B cell (primary cell): ENCODE results near the gene TMEM87A. TPM values are rescaled to one million over a fixed set of nuclear protein-coding genes. Genes with fewer than 3 reads are reported as not detected.

ENCODE experiments used
- ATAC-seq: fragments of 200-7000 bp; cut with Tn5 transposase; one replicate; pipeline ENCODE4 v1.10.0; 2021; ENCODE audit warnings: low read depth, mild to moderate bottlenecking, moderate number of reproducible peaks, moderate library complexity
- CTCF ChIA-PET: fragments of 350-600 bp; sonication (Branson Sonifier 250); formaldehyde crosslinking; loops from one replicate; lab custom pipeline; 2021; ENCODE audit warnings: antibody characterized with exemption, inconsistent platforms; lab: Charles Lee
- POLR2A ChIA-PET: fragments of 350-600 bp; sonication (Branson Sonifier 250); formaldehyde crosslinking; loops from one replicate; lab custom pipeline; 2021; ENCODE audit warnings: antibody characterized with exemption; lab: Charles Lee
- DNase-seq: peaks from one replicate; pipeline ENCODE4 v3.0.0; 2013
- H2AFZ ChIP-seq: 2 replicates; pipeline ENCODE4 v1.6.1; 2012; ENCODE audit warnings: mild to moderate bottlenecking, low read depth, low read length; ENCODE audit not compliant: insufficient read depth, poor library complexity, severe bottlenecking
- H3K27ac ChIP-seq, 2 donors: 1 replicate in 1 of 2; 2 replicates in 1 of 2; pipeline ENCODE4 v1.5.1; 2012 to 2013; ENCODE audit warnings: low read length in 2 of 2, mild to moderate bottlenecking in 2 of 2, moderate library complexity in 1 of 2
- H3K27me3 ChIP-seq, 4 experiments: fragments of 200-600 bp in 1 of 4; sonication (generic) in 1 of 4; replicated peaks in 1 of 4; 1 replicate in 2 of 4; 2 replicates in 2 of 4; pipeline versions ENCODE4 v1.6.1 to v1.7.0; 2013 to 2016; ENCODE audit warnings: low read length in 3 of 4, mild to moderate bottlenecking in 2 of 4, mixed read lengths in 1 of 4, moderate library complexity in 1 of 4; ENCODE audit not compliant: insufficient read depth in 4 of 4, control insufficient read depth in 3 of 4; ENCODE audit errors: control extremely low read depth in 1 of 4
- H3K36me3 ChIP-seq, 2 experiments: replicated peaks in 1 of 2; 1 replicate in 1 of 2; 2 replicates in 1 of 2; pipeline versions ENCODE4 v1.6.1 to v1.7.1; 2013; ENCODE audit warnings: low read length in 1 of 2; ENCODE audit not compliant: insufficient read depth in 2 of 2, control insufficient read depth in 1 of 2; ENCODE audit errors: control extremely low read depth in 1 of 2, extremely low read depth in 1 of 2
- H3K4me1 ChIP-seq, 2 donors: fragments of 200-600 bp in 1 of 2; sonication (generic) in 1 of 2; 1 replicate in 1 of 2; 2 replicates in 1 of 2; pipeline versions ENCODE4 v1.5.1 to v1.6.1; 2013 to 2017; ENCODE audit warnings: low read length in 2 of 2; ENCODE audit not compliant: control insufficient read depth in 2 of 2, insufficient read depth in 2 of 2
- H3K4me2 ChIP-seq: replicated peaks from 2 replicates; pipeline ENCODE3; 2012; ENCODE audit warnings: mild to moderate bottlenecking, low read depth, low read length; ENCODE audit not compliant: poor library complexity, severe bottlenecking
- H3K4me3 ChIP-seq, 5 experiments: fragments of 200-600 bp in 1 of 5; sonication (generic) in 1 of 5; 1 replicate in 3 of 5; 2 replicates in 2 of 5; pipeline versions ENCODE4 v1.5.1 to v1.7.0; 2011 to 2016; ENCODE audit warnings: low read length in 4 of 5, mild to moderate bottlenecking in 4 of 5, low read depth in 2 of 5, control low read depth in 1 of 5, moderate library complexity in 1 of 5; ENCODE audit not compliant: insufficient read depth in 1 of 5; ENCODE audit errors: control extremely low read depth in 1 of 5, extremely low read depth in 1 of 5
- H3K79me2 ChIP-seq: fragments of 200-600 bp; sonication (generic); one replicate; pipeline ENCODE4 v1.6.0; 2016; ENCODE audit warnings: low read length; ENCODE audit not compliant: control insufficient read depth, insufficient read depth
- H3K9ac ChIP-seq: fragments of 200-600 bp; sonication (generic); 2 replicates; pipeline ENCODE4 v1.6.1; 2017; ENCODE audit warnings: mild to moderate bottlenecking, low read length, moderate library complexity
- H3K9me3 ChIP-seq, 3 donors: one replicate each; pipeline versions ENCODE4 v1.6.1 to v1.7.1; 2013; ENCODE audit warnings: low read length in 2 of 3; ENCODE audit not compliant: control insufficient read depth in 2 of 3, insufficient read depth in 1 of 3; ENCODE audit errors: control extremely low read depth in 1 of 3
- H4K20me1 ChIP-seq: 2 replicates; pipeline ENCODE4 v1.6.0; 2012; ENCODE audit warnings: mild to moderate bottlenecking, low read length; ENCODE audit not compliant: insufficient read depth, control insufficient read depth, poor library complexity, severe bottlenecking
- H3K27ac Mint-ChIP-seq: one replicate; pipeline ENCODE4 v1.8.0; 2021; ENCODE audit warnings: mixed read lengths
- H3K27me3 Mint-ChIP-seq: one replicate; pipeline ENCODE4 v1.8.0; 2021; ENCODE audit warnings: mixed read lengths
- H3K4me1 Mint-ChIP-seq: one replicate; pipeline ENCODE4 v1.8.0; 2021; ENCODE audit warnings: mixed read lengths
- H3K4me3 Mint-ChIP-seq: one replicate; pipeline ENCODE4 v1.8.0; 2021; ENCODE audit warnings: mixed read lengths
- H3K9me3 Mint-ChIP-seq: one replicate; pipeline ENCODE4 v1.8.0; 2022; ENCODE audit warnings: mixed read lengths; ENCODE audit not compliant: insufficient read depth
- EZH2 ChIP-seq: IDR thresholded peaks from 2 replicates; pipeline ENCODE4 v1.6.1; 2012; ENCODE audit warnings: borderline replicate concordance, low read depth, mild to moderate bottlenecking, moderate library complexity, low read length; ENCODE audit not compliant: insufficient read depth, poor library complexity, severe bottlenecking
- WGBS: methylation state at CpG from one replicate; pipeline ENCODE4 v1.1.5; 2013; ENCODE audit warnings: missing lambda C conversion rate; ENCODE audit not compliant: insufficient coverage; 5-methylcytosine and 5-hydroxymethylcytosine counted together
- intact Hi-C: fragments of 100-400 bp; cut with micrococcal nuclease; formaldehyde crosslinking; loops from one replicate; pipeline ENCODE4 v1.10.0; 2022
- polyA plus RNA-seq: library from polyadenylated mRNA; depleted of rRNA; stranded (reverse); fragments of >200 nt; gene quantifications from 2 replicates; pipeline ENCODE4 v1.2.3, GENCODE V29; 2012
- total RNA-seq, 2 donors: library from RNA; stranded (reverse); fragments of 120-200 nt in 1 of 2; gene quantifications; 1 replicate in 1 of 2; 2 replicates in 1 of 2; pipeline versions ENCODE4 v1.2.3 to v1.2.4, GENCODE V29; 2013 to 2022
- TF ChIP-seq, protein P1 (sequence below): fragments of 200-600 bp; IDR thresholded peaks from one replicate; pipeline ENCODE4 v1.8.0; 2022; ENCODE audit warnings: antibody characterized with exemption, mild to moderate bottlenecking

TMEM87A gene
- total and polyA plus RNA-seq, 2 donors (not counting 1 experiment from before 2014, with no cell fraction given): 14.5 to 61.5 TPM

GRCh38 chr15:42314818-42315217, 41.6 kb upstream of the TMEM87A start:
- ChIA-PET CTCF (no interaction called here), POLR2A (no interaction called here)
- no peak for TF ChIP-seq EZH2
- TF ChIP-seq, protein P1, sequence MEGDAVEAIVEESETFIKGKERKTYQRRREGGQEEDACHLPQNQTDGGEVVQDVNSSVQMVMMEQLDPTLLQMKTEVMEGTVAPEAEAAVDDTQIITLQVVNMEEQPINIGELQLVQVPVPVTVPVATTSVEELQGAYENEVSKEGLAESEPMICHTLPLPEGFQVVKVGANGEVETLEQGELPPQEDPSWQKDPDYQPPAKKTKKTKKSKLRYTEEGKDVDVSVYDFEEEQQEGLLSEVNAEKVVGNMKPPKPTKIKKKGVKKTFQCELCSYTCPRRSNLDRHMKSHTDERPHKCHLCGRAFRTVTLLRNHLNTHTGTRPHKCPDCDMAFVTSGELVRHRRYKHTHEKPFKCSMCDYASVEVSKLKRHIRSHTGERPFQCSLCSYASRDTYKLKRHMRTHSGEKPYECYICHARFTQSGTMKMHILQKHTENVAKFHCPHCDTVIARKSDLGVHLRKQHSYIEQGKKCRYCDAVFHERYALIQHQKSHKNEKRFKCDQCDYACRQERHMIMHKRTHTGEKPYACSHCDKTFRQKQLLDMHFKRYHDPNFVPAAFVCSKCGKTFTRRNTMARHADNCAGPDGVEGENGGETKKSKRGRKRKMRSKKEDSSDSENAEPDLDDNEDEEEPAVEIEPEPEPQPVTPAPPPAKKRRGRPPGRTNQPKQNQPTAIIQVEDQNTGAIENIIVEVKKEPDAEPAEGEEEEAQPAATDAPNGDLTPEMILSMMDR: no peak
- Histone ChIP-seq H3K79me2 (no peaks in the 10 kb centered on the region), H3K9ac (no peak overlapping the region), H3K27ac (no peak overlapping the region), H3K4me3 (no peak overlapping the region), H2AFZ (no peak overlapping the region), H3K27me3 (no peaks in the 10 kb centered on the region), H3K9me3 (no peaks in the 10 kb centered on the region), H4K20me1 (no peaks in the 10 kb centered on the region), H3K4me2 (no peak overlapping the region), H3K36me3 (peaks cover 4 to 48% of the 10 kb centered on the region in 2 experiments), H3K4me1 (no peaks in the 10 kb centered on the region)
- H3K9me3 Mint-ChIP-seq: no peaks in the 10 kb centered on the region
- DNase-seq: no peak
- WGBS: no CpG with 5 or more reads among the region's 1 CpG
- intact Hi-C loops: no loop called here
- no peak overlapping the region for H3K4me3 Mint-ChIP-seq
- no peak for ATAC-seq
- no peaks in the 10 kb centered on the region for H3K4me1 Mint-ChIP-seq
- H3K27me3 Mint-ChIP-seq: no peaks in the 10 kb centered on the region
- H3K27ac Mint-ChIP-seq: no peak overlapping the region

GRCh38 chr15:42313463-42313862, 40.2 kb upstream of the TMEM87A start:
- Histone ChIP-seq H3K4me1 (no peaks in the 10 kb centered on the region), H4K20me1 (no peaks in the 10 kb centered on the region), H3K27me3 (no peaks in the 10 kb centered on the region), H3K4me2 (no peak overlapping the region), H3K79me2 (no peaks in the 10 kb centered on the region), H3K9me3 (no peaks in the 10 kb centered on the region), H2AFZ (no peak overlapping the region), H3K27ac (no peak overlapping the region), H3K36me3 (peaks cover 4 to 58% of the 10 kb centered on the region in 2 experiments), H3K4me3 (no peak overlapping the region), H3K9ac (no peak overlapping the region)
- ChIA-PET CTCF (no interaction called here), POLR2A (no interaction called here)
- Mint-ChIP-seq H3K27ac (no peak overlapping the region), H3K9me3 (no peaks in the 10 kb centered on the region), H3K4me1 (no peaks in the 10 kb centered on the region), H3K4me3 (no peak overlapping the region), H3K27me3 (no peaks in the 10 kb centered on the region)
- DNase-seq (no peak), ATAC-seq (no peak)
- intact Hi-C loops: no loop called here
- TF ChIP-seq, protein P1: no peak
- TF ChIP-seq EZH2: no peak
- WGBS: 54% methylated on average over 3 of the region's 3 CpGs
